LNCAP (cell line): ENCODE data around the gene KIF13A.

ENCODE experiments used
- TF ChIP-seq, protein P1 (sequence below): fragments of 450-650 bp; IDR thresholded peaks from 2 replicates; pipeline ENCODE4 v1.5.1; 2017; ENCODE audit warnings: mild to moderate bottlenecking

The KIF13A gene

DNA sequence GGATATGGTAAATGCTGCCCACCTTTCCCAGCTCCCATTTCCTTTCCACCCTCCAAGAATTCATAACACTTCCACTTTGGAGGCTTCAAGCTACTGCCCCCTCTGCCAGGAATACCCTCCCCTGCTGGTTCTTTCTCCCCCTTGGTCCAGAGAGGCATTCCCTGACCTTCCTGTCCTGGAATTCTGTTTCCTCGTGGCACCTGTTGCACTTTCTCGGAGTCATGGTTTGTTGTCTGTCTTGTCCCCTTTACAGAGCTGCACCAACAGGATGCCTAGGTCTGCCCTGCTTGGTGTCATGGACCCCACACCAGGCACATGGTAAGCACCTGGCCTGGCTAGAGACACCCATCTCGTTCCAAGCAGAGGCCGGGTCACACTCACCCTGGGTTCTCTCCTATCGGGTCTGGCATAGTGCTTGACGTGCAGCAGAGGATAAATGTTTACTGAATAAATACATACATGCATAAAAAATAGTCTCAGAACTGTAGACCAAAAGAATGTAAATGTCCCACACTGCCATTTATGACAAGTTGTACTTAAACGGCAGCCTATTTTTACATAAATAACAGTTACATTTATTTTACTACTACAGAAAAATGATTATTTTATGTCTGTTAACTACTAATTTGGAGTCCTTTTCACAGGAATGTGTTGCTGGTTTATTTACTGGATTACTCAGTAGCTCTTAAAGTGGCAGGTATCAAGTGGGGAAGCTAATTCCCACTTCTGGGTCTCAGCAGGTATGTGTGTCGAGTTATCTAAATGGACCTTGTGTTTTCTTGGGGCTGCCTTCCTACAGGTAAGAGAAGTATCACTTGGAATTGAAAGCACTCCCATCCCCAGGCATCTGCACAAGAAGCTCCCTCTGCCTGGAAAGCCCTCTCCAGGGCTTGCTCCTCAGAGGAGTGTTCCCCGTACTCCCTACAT lies 69.3 kb downstream of the KIF13A start:
- TF ChIP-seq, protein P1, sequence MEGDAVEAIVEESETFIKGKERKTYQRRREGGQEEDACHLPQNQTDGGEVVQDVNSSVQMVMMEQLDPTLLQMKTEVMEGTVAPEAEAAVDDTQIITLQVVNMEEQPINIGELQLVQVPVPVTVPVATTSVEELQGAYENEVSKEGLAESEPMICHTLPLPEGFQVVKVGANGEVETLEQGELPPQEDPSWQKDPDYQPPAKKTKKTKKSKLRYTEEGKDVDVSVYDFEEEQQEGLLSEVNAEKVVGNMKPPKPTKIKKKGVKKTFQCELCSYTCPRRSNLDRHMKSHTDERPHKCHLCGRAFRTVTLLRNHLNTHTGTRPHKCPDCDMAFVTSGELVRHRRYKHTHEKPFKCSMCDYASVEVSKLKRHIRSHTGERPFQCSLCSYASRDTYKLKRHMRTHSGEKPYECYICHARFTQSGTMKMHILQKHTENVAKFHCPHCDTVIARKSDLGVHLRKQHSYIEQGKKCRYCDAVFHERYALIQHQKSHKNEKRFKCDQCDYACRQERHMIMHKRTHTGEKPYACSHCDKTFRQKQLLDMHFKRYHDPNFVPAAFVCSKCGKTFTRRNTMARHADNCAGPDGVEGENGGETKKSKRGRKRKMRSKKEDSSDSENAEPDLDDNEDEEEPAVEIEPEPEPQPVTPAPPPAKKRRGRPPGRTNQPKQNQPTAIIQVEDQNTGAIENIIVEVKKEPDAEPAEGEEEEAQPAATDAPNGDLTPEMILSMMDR, result no peak

DNA sequence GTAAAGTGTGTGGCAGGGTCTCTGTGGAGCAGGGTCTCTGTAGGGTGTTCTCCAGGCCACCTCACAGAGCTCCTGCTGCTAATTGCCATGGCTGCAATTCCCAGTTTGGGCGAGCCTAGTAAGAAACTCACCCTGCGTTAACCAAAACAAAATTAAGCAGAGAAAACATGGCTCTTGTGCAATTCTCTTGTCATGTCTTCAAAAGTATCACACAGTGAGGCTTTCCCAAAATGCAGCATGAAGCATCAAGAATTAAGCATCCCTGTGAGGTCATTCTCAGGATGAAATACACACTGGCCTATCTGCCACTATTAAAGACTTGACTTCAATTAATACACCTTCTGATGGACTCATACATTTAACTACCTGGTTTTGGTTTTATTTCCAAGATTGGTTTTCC lies 72.8 kb downstream of the KIF13A start:
- TF ChIP-seq, protein P1, result no peak

DNA sequence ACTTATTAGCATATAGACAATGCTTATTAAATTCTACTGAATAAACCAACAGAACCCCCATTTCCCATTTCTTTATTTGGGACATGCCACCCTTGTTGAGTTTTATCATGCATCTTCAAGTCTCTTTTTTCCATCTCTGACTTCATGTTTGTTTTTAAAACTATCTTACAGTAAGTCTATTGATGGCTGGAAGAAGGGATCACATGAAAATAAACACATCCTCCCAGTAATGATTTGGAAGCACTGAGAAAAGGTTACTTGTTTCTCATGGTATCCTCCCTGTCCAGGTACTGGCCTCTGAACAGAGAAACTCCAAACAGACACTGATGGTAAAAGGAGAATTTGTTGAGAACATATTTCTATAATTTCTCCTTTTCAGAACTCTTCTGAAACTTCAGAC lies 74.9 kb downstream of the KIF13A start:
- TF ChIP-seq, protein P1, result no peak

DNA sequence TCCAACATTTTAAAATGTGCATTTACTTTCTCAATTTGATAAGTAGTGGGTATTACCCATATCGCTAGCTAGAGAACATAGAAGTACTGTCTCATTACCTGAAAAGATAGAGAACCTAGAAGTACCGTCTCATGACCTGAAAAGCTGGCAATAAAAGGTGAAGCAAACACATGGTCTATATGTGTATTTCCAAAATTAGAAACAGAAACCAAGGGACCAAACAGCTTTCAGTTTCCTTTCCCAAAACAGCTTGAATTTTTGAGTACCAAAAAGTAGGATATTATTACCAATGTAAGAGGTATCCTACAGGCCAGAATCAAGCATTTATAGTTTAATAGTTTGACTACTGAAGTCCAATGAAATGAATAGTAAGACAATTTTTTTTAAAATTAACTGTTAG lies 77.2 kb downstream of the KIF13A start:
- TF ChIP-seq, protein P1, result no peak

DNA sequence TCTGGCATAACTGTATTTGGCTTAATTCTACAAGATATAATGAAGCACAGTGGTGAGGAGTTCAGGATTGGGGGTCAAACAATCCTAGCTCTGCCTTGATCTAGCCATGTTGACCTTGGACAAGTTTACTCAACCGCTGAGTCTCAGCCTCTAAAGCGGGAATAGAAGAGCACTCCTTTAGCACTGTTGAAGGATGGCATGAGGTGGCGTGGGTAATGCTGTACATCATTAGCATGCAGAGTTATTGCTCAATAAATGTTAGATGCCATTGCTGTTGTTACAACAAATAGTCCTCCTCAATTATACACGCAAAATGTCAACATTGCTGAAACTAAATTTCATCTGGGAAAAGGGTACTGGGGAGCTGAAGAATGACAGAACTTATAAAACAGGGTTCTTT lies 78.6 kb downstream of the KIF13A start:
- TF ChIP-seq, protein P1, result no peak

DNA sequence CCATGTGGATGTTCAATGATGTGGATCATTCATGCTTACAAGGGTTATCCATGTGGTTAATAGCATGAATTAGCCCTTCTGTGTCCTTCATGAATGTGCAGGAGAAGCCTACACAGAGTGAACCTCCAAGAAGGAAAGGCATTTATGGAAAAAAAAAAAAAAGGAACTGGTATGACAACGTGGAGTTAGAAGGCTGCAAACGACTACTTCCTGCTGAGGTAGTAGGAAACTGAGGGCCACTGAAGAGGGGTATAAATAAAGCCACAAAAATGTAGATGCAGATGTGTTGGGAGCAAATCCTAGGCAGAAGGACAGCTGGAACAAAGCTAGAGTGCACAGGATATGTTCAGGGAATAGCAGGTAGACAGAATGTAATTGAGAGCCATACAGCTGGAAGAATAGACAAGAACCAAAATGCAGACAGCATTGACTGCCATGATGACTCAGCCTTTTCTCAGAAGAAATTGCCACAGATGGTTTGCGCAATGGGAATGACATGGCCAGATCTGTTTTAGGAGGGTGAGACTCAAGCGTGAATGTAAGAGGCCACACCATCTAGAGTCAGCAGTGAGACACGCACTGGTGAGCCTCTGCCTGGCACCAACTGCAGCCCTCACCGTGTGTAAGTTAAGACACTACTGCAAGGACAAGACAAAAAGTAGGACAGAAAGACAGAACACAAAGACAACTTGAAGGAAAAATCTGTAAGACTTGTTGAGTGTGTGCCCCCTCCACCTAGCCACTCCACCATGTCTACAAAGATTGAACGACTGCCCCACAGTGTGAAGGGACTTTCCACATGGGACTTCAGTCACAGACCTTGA lies 79.8 kb downstream of the KIF13A start:
- TF ChIP-seq, protein P1, result no peak

DNA sequence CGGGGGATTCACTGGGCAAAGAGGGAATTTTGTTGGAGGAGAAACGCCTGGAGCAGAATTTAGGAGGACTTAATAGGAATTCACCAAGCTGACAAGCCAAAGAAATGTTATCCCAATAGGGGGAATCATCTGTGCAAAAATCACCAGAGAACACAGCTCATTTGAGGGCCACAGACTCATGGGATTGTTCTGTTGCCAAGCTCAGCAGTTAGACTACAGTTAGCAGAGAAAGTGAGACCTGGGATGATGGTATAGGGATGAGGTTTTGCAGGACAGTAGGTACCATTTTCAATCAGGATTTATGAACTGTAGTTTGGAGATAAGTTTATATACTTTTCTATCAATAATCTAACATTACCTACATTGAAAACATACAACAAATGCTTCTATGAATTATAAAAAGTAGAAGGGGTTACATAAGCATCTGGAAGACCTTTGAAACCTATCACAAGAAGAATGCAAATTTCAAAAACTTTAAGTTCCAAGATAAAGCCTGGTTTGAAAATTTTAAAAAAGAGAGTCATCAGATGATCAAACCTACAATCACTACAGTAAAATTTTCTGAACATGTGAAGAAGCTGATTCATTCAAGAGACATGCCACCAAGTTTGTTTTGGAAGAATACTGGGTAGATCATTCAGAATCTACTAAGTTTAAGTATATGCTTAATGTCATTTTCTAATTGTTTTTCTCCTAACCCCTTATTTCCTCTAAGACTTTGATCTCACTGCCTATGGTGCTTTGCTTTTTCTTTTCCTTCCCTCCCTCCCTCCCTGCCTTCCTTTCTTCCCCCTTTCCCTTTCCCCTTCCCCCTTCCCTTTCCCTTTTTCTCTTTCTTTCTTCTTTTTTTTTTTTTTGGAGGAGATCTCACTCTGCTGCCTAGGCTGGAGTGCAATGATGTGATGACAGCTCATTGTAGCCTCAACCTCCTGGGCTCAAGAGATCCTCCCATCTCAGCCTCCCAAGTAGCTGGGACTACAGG lies 81.5 kb downstream of the KIF13A start:
- TF ChIP-seq, protein P1, result no peak
